GM21825 (cell line): Measurements from ENCODE around the gene ESRP2.
A peak's percentile ranks its signal among the peaks of the same experiment; 100 is the strongest.

Experiments
- ATAC-seq: cut with Tn5 transposase; IDR thresholded peaks from one replicate; pipeline ENCODE4 v1.9.1; 2021; ENCODE audit warnings: mild to moderate bottlenecking, moderate library complexity; ENCODE audit not compliant: unreplicated experiment

Gene ESRP2

DNA sequence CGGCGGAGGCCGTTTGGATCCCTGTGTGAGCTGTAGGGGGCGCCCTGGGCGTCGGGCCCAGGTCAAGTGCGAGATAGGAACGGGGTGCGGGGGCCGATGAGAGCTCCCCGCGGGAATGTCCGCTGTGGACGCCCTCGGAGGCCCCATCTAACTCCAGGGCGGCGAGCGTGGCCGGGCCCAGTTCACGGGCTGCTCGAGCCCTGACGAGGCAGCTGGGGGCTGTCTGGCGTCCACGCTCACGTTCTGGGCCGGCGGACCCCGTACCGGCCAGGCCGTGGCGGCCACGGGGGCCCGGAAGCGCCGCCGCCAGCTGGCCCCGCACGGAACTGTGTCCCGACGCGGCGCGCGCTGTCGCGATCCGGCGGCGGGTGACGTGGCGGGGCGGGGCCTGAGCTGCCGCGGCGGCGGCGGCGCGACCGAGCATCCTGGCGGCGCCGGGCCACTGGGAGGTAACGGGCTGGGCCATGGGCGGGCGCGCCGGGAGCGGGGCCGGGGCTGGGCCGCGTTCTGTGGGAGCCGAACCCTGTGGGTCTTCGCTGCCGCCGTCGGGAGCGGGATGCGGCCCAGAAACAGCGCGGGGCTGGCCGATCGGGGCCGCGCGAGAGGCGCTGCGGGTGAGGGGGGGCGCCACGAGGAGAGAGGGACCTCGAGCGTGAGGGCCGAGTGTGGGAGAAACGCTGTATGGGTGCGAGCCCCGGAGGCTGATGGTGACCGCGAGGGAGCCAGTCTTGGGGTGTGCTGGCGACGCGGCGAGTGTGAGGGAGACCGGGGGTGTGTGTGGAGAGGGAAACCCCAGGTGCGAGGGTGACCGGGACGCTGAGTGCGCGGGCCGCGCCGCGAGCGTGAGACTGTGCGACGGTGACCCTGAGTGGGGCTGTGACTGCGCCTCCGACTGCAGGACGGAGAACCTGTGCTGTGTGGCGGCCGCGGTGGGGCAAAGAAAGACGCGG is 28.5 kb upstream of the ESRP2 start, which contains the start of gene SLC7A6:
TSS of gene SLC7A6 (plus strand) at position 399 of the 950 bp plus-strand sequence. CDS start 10,201 bp downstream, outside the sequence.
- ATAC-seq: peak; percentile 53

DNA sequence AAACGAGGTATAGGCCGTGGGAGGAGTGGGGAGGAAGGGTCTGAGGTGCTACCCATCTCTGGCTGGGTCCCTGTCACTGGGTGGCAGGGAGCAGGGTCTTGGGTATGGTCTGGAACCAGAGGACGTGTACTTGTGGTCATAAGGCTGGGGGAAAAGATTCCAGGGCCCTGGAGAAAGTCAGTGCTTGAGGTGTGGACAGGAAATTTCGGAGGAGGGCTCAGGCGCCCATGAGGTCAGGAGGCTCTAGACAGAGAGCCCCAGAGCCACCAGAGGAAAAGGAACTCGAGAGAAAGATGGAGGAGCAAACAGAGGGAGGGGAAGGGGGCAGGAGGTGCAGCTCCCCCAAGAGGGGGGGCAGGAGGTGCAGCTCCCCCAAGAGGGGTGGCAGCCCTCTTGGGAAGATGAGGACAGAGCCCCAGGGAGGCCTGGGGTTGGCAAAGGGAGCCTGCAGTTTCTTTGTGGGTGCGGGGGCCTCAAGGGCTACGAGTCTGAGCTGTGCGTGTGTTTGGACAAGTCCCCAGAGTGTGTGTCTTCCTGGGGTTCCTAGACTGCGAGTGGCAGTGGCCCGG is 27.7 kb upstream of the ESRP2 start:
- ATAC-seq: no peak

DNA sequence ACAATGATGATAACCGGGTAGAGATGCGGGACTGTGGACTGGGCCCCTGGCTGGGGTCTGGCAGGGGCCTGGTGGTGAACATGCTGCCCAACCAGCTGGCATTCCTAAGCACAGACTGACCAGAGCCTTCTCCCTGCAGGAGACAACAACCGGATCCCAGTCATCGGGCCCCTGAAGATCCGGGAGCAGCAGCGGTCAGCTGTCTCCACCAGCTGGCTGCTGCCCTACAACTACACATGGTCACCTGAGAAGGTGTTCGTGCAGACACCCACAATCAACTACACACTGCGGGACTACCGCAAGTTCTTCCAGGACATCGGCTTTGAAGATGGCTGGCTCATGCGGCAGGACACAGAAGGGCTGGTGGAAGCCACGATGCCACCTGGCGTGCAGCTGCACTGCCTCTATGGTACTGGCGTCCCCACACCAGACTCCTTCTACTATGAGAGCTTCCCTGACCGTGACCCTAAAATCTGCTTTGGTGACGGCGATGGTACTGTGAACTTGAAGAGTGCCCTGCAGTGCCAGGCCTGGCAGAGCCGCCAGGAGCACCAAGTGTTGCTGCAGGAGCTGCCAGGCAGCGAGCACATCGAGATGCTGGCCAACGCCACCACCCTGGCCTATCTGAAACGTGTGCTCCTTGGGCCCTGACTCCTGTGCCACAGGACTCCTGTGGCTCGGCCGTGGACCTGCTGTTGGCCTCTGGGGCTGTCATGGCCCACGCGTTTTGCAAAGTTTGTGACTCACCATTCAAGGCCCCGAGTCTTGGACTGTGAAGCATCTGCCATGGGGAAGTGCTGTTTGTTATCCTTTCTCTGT is 23.3 kb upstream of the ESRP2 start:
- ATAC-seq: no peak

DNA sequence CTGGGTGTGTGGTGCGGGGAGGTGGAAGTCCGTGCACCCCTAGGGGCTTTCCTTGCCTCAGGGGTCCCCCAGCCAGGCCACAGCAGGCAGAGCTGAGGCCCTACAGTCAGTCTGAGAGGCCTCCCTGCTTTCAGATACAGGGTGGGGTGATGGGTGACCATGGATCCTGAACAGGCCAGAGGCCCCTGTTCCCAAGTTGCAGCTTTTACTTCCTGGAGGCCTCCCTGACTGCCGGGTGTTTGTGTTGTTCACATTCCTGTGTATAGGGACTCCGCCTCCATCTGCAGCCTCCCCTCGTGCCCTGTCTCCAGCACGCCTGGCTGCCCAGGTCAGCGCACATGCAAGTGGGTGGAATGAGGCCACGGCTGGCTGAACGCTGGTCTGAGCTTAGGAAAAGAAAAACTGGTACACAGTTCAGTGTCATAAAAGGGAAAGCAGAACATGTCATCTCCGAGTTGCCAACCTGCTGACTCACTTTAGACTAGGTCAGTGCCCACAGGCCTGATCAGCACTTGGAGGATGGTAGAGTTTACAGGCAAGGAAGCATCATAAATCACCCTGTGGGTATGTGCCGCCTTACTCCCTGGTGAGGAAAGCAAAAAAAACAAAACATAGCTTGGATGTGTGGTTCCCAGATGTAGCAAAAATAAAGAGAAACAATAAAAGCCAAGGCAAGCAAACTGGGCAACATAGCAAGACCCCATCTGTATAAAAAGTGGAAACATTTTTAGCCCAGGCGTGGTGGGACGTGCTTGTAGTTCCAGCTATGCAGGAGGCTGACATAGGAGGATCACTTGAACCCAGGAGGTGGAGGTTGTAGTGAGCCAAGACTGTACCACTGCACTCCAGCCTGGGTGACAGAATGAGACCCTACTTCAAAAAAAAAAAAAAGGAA is 22.2 kb upstream of the ESRP2 start:
- ATAC-seq: peak; percentile 16

- ATAC-seq: peak; percentile 43
Observed at GRCh38 chr16:68257251-68257905, 21.5 kb upstream of the ESRP2 start.

DNA sequence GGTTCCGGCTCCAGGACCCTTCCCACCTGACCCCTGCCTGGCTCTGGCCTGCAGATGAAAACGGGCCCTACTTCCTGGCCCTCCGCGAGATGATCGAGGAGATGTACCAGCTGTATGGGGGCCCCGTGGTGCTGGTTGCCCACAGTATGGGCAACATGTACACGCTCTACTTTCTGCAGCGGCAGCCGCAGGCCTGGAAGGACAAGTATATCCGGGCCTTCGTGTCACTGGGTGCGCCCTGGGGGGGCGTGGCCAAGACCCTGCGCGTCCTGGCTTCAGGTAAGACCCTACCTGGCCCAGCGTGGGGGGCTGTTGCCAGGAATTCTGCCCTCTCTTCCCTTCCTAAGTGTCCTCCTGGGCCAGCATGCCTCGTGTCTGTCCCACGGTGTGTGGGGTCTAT is 19.8 kb upstream of the ESRP2 start:
- no peak for ATAC-seq

GRCh38 chr16:68253721-68254120 is 17.8 kb upstream of the ESRP2 start:
- no peak for ATAC-seq

DNA sequence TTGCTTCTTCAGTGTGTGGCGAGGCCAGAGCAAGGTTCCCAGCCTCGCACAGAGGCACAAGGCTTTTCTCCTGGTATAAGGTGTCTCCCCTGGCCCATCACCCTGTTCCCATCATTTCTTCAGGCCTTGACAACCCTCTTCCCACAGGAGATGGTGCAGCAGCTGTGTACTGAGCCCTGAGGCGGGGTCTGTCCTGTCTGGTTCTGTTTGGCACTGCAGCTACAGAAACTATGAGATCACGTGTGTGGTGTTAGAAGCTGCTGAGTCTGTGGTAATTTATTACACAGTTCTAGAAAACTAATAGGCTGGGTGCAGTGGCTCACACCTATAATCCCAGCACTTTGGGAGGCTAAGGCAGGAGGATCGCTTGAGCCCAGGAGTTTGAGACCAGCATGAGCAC is 16.5 kb upstream of the ESRP2 start:
- no peak for ATAC-seq

GRCh38 chr16:68251832-68252231 is 15.9 kb upstream of the ESRP2 start:
- no peak for ATAC-seq

DNA sequence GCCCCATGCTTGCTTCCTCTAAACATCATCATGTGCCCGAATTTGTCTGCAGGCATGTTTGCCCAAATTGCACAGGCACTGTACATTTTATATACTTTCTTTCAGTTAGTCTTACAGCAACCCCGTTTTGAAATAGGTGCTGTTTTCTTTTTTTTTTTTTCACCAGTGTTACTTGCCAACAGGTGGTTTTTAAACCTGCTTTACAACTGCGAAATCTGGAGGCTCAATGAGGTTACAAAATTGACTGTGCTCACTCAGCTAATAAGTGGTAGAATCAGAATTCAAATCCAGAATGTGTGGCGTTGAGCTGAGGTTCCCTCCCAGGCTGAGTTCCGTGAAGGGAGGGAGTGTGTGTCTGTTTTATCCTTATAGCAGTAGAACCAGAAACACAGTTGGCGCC is 15.0 kb upstream of the ESRP2 start:
- ATAC-seq: no peak

- no peak for ATAC-seq
Observed at GRCh38 chr16:68249371-68249770, 13.4 kb upstream of the ESRP2 start.

GRCh38 chr16:68247932-68248331 is 12.0 kb upstream of the ESRP2 start:
- no peak for ATAC-seq

- ATAC-seq: no peak
Observed at GRCh38 chr16:68247400-68247799, 11.5 kb upstream of the ESRP2 start.

- ATAC-seq: no peak
Observed at GRCh38 chr16:68246666-68247065, 10.7 kb upstream of the ESRP2 start.

GRCh38 chr16:68246121-68246520 is 10.2 kb upstream of the ESRP2 start:
- no peak for ATAC-seq

GRCh38 chr16:68244903-68245853 is 9.3 kb upstream of the ESRP2 start, which contains the start of gene PLA2G15:
TSS of gene PLA2G15 (plus strand) at chr16:68245373. CDS start at chr16:68245427, 54 bp downstream.
- peak; percentile 79 for ATAC-seq

DNA sequence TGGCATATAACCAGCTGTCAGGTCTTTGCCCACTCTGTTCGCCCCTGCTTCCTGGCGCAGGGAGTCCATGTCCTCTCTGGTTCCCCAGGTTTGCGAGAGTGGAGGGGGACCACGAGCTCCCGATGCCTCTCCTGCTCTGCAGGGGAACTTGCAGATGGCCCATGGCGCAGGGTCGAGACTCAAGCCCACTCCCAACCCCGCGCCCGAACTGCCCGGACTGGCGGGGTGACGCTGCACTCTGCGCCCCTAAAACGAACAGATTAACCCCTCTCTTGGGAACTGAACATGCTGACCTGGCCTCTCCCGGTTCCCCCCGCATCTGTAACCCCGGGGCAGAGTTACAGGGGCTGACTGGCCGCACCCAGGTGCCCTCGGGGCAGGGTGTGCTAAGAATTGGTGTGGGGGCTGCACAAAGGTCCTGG is 8.6 kb upstream of the ESRP2 start:
- peak; percentile 4 for ATAC-seq
